Liver (tissue), 9 donors: ENCODE results near the gene APBA2. TPM values are rescaled to one million over a fixed set of nuclear protein-coding genes. Genes with fewer than 3 reads are reported as not detected.

Experiments used
- DNase-seq: peaks from one replicate; pipeline ENCODE4 v3.0.0-alpha.2; 2017; ENCODE audit warnings: low spot score
- H3K27ac ChIP-seq, 2 donors: one replicate each; pipeline ENCODE4 v1.7.0; 2013; ENCODE audit warnings: inconsistent platforms in 2 of 2, low read length in 2 of 2, control low read depth in 1 of 2, low read depth in 1 of 2, mild to moderate bottlenecking in 1 of 2
- H3K27me3 ChIP-seq, 4 donors: one replicate each; pipeline versions ENCODE4 v1.6.1 to v1.7.0; 2013; ENCODE audit warnings: low read length in 3 of 4, inconsistent platforms in 1 of 4, mild to moderate bottlenecking in 1 of 4, moderate library complexity in 1 of 4; ENCODE audit not compliant: control insufficient read depth in 4 of 4, insufficient read depth in 4 of 4
- H3K36me3 ChIP-seq, 4 donors: one replicate each; pipeline versions ENCODE4 v1.6.1 to v1.7.0; 2013; ENCODE audit warnings: low read length in 3 of 4, mild to moderate bottlenecking in 3 of 4, low read depth in 1 of 4, moderate library complexity in 1 of 4; ENCODE audit not compliant: control insufficient read depth in 4 of 4, insufficient read depth in 3 of 4
- H3K4me1 ChIP-seq, 4 donors: one replicate each; pipeline versions ENCODE4 v1.6.1 to v1.7.0; 2013; ENCODE audit warnings: low read length in 3 of 4, mild to moderate bottlenecking in 3 of 4, moderate library complexity in 1 of 4; ENCODE audit not compliant: control insufficient read depth in 4 of 4, insufficient read depth in 4 of 4
- H3K4me3 ChIP-seq, 3 donors: one replicate each; pipeline versions ENCODE4 v1.6.1 to v1.7.0; 2013; ENCODE audit warnings: low read length in 3 of 3, control low read depth in 1 of 3, low read depth in 1 of 3, mild to moderate bottlenecking in 1 of 3
- H3K9ac ChIP-seq, 2 donors: one replicate each; pipeline ENCODE4 v1.7.0; 2013; ENCODE audit warnings: low read length in 2 of 2, mild to moderate bottlenecking in 2 of 2, moderate library complexity in 2 of 2, control low read depth in 1 of 2, low read depth in 1 of 2
- H3K9me3 ChIP-seq, 4 donors: one replicate each; pipeline versions ENCODE4 v1.6.1 to v1.7.0; 2013; ENCODE audit warnings: low read length in 3 of 4; ENCODE audit not compliant: control insufficient read depth in 4 of 4
- EGR1 ChIP-seq, 2 donors: IDR thresholded peaks; 2 replicates each; pipeline ENCODE4 v1.6.1; 2016 to 2018; ENCODE audit warnings: antibody characterized with exemption in 2 of 2, low read depth in 2 of 2
- FOXA1 ChIP-seq: IDR thresholded peaks from 2 replicates; pipeline ENCODE4 v1.6.1; 2016; ENCODE audit warnings: antibody characterized with exemption
- FOXA2 ChIP-seq: IDR thresholded peaks from 2 replicates; pipeline ENCODE4 v1.6.1; 2016; ENCODE audit warnings: antibody characterized with exemption
- GABPA ChIP-seq, 2 donors: IDR thresholded peaks in 1 of 2; conservative IDR thresholded peaks in 1 of 2; 2 replicates each; pipeline ENCODE4 v1.6.1; 2016; ENCODE audit warnings: antibody characterized with exemption in 2 of 2, mild to moderate bottlenecking in 1 of 2, moderate library complexity in 1 of 2
- HNF4A ChIP-seq, 2 donors: conservative IDR thresholded peaks; 2 replicates each; pipeline ENCODE4 v1.6.1; 2016; ENCODE audit warnings: antibody characterized with exemption in 2 of 2, mild to moderate bottlenecking in 2 of 2
- HNF4G ChIP-seq: IDR thresholded peaks from 2 replicates; pipeline ENCODE4 v1.6.1; 2016; ENCODE audit warnings: antibody characterized with exemption
- JUND ChIP-seq, 2 donors: IDR thresholded peaks; 2 replicates each; pipeline ENCODE4 v1.6.1; 2016; ENCODE audit warnings: antibody characterized with exemption in 2 of 2
- NR2F2 ChIP-seq: IDR thresholded peaks from 2 replicates; pipeline ENCODE4 v1.6.1; 2016; ENCODE audit warnings: antibody characterized with exemption
- RAD21 ChIP-seq, 2 donors: IDR thresholded peaks; 2 replicates each; pipeline ENCODE4 v1.6.1; 2016; ENCODE audit warnings: antibody characterized with exemption in 2 of 2, mild to moderate bottlenecking in 2 of 2
- RXRA ChIP-seq, 2 donors: IDR thresholded peaks; 2 replicates each; pipeline ENCODE4 v1.6.1; 2017 to 2018; ENCODE audit warnings: antibody characterized with exemption in 2 of 2, mild to moderate bottlenecking in 1 of 2
- SP1 ChIP-seq: IDR thresholded peaks from 2 replicates; pipeline ENCODE4 v1.6.1; 2018; ENCODE audit warnings: antibody characterized with exemption, mild to moderate bottlenecking
- TAF1 ChIP-seq: conservative IDR thresholded peaks from 2 replicates; pipeline ENCODE4 v1.6.1; 2016; ENCODE audit warnings: antibody characterized with exemption, mild to moderate bottlenecking
- YY1 ChIP-seq: IDR thresholded peaks from 2 replicates; pipeline ENCODE4 v1.6.1; 2016; ENCODE audit warnings: antibody characterized with exemption, mild to moderate bottlenecking
- WGBS: extraction: QIAGEN DNeasy Blood & Tissue Kit; methylation state at CpG from one replicate; pipeline ENCODE4 v1.1.7; 2013; 5-methylcytosine and 5-hydroxymethylcytosine counted together
- polyA plus RNA-seq, 2 donors: library from polyadenylated mRNA; stranded (reverse) in 1 of 2; unstranded in 1 of 2; fragments of 200-250 nt in 1 of 2; fragments of >200 nt in 1 of 2; fragmentation: Nextera tagmentation in 1 of 2; extraction: Ambion mirVana in 1 of 2; gene quantifications; one replicate each; pipeline versions ENCODE4 v1.2.1 to v1.2.3, GENCODE V29; 2013 to 2015
- total RNA-seq, 2 donors: library from RNA; depleted of rRNA; stranded (reverse); fragments of >200 nt; gene quantifications; one replicate each; pipeline ENCODE4 v1.2.3, GENCODE V29; 2014
- TF ChIP-seq, protein P1 (sequence below): fragments of 150-350 bp; IDR thresholded peaks from 2 replicates; pipeline ENCODE4 v1.5.1; 2017; ENCODE audit warnings: improper control_type of control experiment, low read depth, low read length; ENCODE audit not compliant: missing input control
- TF ChIP-seq, protein P2 (sequence below): IDR thresholded peaks from 2 replicates; pipeline ENCODE4 v1.6.1; 2016; ENCODE audit warnings: antibody characterized with exemption
- TF ChIP-seq, protein P3 (sequence below): IDR thresholded peaks from 2 replicates; pipeline ENCODE4 v1.6.1; 2016; ENCODE audit warnings: antibody characterized with exemption, mild to moderate bottlenecking
- TF ChIP-seq, protein P4 (sequence below): IDR thresholded peaks from 2 replicates; pipeline ENCODE4 v1.6.1; 2016; ENCODE audit warnings: antibody characterized with exemption
- donor health status: healthy.
- donor health status: healthy.
- donor health status: healthy.
- donor health status: healthy.
- donor health status: healthy.

Gene APBA2
- total and polyA plus RNA-seq, 4 donors, result 0.38 to 2.9 (median 1.7) TPM

DNA sequence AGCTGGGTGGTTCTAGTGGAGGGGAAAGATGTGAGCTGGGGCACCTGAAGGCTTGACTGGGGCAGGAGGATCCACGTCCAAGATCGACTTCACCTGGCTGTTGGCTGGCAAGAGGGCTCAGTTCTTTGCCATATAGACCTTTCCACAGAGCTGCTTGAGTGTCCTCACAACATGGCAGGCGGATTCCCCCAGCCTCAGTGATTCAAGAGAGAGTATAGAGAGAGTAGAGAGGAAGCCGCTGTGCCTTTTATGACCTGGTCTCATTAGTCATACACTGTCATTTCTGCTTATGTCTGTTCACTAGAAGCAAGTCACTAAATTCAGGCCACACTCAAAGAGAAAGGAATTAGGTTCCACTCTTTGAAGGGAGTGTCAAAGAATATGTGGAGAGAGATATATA, 101.6 kb downstream of the APBA2 start:
- Histone ChIP-seq H3K36me3 (no peaks in the 10 kb centered on the region), H3K4me1 (no peaks in the 10 kb centered on the region), H3K9ac (no peak overlapping the region), H3K27ac (no peak overlapping the region), H3K27me3 (no peaks in the 10 kb centered on the region), H3K9me3 (no peaks in the 10 kb centered on the region), H3K4me3 (no peak overlapping the region)
- WGBS, result 93% methylated on average over 4 of the region's 4 CpGs
- no peak for DNase-seq
- TF ChIP-seq FOXA2, result no peak

DNA sequence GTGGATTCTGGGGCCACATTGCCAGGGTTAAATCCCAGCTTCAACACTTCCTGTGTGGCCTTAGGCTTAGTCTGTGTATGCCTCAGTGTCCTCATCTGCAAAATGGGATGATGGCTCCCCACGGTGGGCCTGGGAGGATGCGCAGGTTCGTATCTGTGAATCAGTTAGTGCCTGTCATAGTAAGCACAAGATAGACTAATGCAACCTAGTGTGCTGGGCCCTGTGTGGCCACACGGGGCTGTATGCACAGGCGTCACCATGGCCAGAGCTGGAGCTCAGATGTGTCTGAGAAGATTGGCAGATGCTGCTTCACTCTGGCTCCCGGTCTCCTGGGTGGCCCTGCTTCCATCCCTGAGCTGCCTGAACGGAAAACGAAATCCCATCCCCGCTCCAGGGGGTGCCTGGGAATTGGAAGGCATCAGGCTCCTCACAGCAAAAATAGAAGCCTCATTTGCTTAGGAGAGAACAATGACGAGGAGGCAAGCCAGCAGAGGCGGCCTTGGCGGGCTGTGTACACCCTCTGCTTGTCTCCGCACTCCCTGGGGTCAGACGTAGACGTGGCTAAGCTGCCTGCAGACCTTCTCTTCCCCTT, 103.6 kb downstream of the APBA2 start:
- Histone ChIP-seq H3K9ac (no peak overlapping the region), H3K27me3 (no peaks in the 10 kb centered on the region), H3K27ac (no peak overlapping the region), H3K36me3 (no peaks in the 10 kb centered on the region), H3K4me3 (no peak overlapping the region), H3K9me3 (no peaks in the 10 kb centered on the region), H3K4me1 (no peaks in the 10 kb centered on the region)
- no peak for TF ChIP-seq SP1
- TF ChIP-seq YY1, result no peak
- no peak for TF ChIP-seq RAD21 (IDR thresholded peaks at IDR 0.05)
- TF ChIP-seq, protein P1, sequence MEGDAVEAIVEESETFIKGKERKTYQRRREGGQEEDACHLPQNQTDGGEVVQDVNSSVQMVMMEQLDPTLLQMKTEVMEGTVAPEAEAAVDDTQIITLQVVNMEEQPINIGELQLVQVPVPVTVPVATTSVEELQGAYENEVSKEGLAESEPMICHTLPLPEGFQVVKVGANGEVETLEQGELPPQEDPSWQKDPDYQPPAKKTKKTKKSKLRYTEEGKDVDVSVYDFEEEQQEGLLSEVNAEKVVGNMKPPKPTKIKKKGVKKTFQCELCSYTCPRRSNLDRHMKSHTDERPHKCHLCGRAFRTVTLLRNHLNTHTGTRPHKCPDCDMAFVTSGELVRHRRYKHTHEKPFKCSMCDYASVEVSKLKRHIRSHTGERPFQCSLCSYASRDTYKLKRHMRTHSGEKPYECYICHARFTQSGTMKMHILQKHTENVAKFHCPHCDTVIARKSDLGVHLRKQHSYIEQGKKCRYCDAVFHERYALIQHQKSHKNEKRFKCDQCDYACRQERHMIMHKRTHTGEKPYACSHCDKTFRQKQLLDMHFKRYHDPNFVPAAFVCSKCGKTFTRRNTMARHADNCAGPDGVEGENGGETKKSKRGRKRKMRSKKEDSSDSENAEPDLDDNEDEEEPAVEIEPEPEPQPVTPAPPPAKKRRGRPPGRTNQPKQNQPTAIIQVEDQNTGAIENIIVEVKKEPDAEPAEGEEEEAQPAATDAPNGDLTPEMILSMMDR, result no peak
- TF ChIP-seq FOXA2, result no peak
- TF ChIP-seq, protein P2, sequence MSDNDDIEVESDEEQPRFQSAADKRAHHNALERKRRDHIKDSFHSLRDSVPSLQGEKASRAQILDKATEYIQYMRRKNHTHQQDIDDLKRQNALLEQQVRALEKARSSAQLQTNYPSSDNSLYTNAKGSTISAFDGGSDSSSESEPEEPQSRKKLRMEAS, result no peak
- TF ChIP-seq TAF1, result no peak
- TF ChIP-seq FOXA1, result no peak
- no peak for TF ChIP-seq HNF4G
- TF ChIP-seq NR2F2, result no peak
- TF ChIP-seq, protein P3, sequence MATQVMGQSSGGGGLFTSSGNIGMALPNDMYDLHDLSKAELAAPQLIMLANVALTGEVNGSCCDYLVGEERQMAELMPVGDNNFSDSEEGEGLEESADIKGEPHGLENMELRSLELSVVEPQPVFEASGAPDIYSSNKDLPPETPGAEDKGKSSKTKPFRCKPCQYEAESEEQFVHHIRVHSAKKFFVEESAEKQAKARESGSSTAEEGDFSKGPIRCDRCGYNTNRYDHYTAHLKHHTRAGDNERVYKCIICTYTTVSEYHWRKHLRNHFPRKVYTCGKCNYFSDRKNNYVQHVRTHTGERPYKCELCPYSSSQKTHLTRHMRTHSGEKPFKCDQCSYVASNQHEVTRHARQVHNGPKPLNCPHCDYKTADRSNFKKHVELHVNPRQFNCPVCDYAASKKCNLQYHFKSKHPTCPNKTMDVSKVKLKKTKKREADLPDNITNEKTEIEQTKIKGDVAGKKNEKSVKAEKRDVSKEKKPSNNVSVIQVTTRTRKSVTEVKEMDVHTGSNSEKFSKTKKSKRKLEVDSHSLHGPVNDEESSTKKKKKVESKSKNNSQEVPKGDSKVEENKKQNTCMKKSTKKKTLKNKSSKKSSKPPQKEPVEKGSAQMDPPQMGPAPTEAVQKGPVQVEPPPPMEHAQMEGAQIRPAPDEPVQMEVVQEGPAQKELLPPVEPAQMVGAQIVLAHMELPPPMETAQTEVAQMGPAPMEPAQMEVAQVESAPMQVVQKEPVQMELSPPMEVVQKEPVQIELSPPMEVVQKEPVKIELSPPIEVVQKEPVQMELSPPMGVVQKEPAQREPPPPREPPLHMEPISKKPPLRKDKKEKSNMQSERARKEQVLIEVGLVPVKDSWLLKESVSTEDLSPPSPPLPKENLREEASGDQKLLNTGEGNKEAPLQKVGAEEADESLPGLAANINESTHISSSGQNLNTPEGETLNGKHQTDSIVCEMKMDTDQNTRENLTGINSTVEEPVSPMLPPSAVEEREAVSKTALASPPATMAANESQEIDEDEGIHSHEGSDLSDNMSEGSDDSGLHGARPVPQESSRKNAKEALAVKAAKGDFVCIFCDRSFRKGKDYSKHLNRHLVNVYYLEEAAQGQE, result no peak
- no peak for TF ChIP-seq RXRA (IDR thresholded peaks at IDR 0.05)
- TF ChIP-seq JUND (IDR thresholded peaks at IDR 0.05), result no peak
- TF ChIP-seq, protein P4, sequence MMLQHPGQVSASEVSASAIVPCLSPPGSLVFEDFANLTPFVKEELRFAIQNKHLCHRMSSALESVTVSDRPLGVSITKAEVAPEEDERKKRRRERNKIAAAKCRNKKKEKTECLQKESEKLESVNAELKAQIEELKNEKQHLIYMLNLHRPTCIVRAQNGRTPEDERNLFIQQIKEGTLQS, result no peak
- TF ChIP-seq EGR1 (IDR thresholded peaks at IDR 0.05; ENCODE audit: low read depth in 2 of 2), result no peak
- TF ChIP-seq GABPA (IDR thresholded peaks at IDR 0.05 in 1 of 2, conservative IDR thresholded peaks at IDR 0.05 in 1 of 2), result no peak
- TF ChIP-seq HNF4A (conservative IDR thresholded peaks at IDR 0.05), result no peak
- 76% methylated on average over 15 of the region's 15 CpGs for WGBS
- DNase-seq, result no peak
